ENCODE data around the gene SLC5A3. TPM values are rescaled to one million over a fixed set of nuclear protein-coding genes. Genes with fewer than 3 reads are reported as not detected.

The SLC5A3 gene
- total RNA-seq, 1 donor from 2014 or later = 68.2 TPM

DNA sequence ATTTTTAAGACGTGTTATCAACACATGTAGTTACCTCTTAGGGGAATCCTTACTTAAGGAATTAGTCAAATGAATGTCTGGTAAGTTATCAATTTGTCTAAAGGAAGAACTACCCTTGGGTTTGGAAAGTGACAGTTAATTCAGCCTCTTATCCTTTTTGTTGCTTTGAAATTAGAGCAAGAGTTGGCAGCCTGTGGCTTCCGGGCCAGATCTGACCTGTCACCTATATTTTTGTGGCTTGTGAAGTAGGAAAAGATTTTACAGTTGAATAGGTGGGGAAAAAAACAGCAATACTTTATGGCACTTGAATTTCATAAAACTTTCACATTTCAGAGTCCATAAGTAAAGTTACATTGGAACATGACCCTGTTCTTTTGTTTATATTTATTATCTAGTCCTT, 5.5 kb downstream of the SLC5A3 start:
- H3K4me1 Mint-ChIP-seq (ENCODE audit: unreplicated experiment) = peaks cover 89% of the 10 kb centered on the region
- no peak overlapping the region for H3K27ac Mint-ChIP-seq (ENCODE audit: unreplicated experiment)
- TF ChIP-seq CTCF (IDR thresholded peaks at IDR 0.05) = no peak
- no peaks in the 10 kb centered on the region for H3K27me3 Mint-ChIP-seq (ENCODE audit: unreplicated experiment)
- DNase-seq (ENCODE audit: extremely low spot score, unreplicated experiment) = no peak
- H3K4me3 Mint-ChIP-seq (ENCODE audit: unreplicated experiment) = no peak overlapping the region
- H3K9me3 Mint-ChIP-seq (ENCODE audit: unreplicated experiment) = no peaks in the 10 kb centered on the region
- peaks cover 61% of the 10 kb centered on the region for H3K36me3 Mint-ChIP-seq (ENCODE audit: unreplicated experiment)

GRCh38 chr21:34080710-34081109, 7.3 kb downstream of the SLC5A3 start:
- Mint-ChIP-seq H3K4me1 (ENCODE audit: unreplicated experiment) (peaks cover 83% of the 10 kb centered on the region), H3K27ac (ENCODE audit: unreplicated experiment) (no peak overlapping the region), H3K4me3 (ENCODE audit: unreplicated experiment) (no peak overlapping the region), H3K36me3 (ENCODE audit: unreplicated experiment) (peaks cover 61% of the 10 kb centered on the region), H3K27me3 (ENCODE audit: unreplicated experiment) (no peaks in the 10 kb centered on the region), H3K9me3 (ENCODE audit: unreplicated experiment) (no peaks in the 10 kb centered on the region)
- no peak for TF ChIP-seq CTCF (IDR thresholded peaks at IDR 0.05)
- no peak for DNase-seq (ENCODE audit: extremely low spot score, unreplicated experiment)

- Mint-ChIP-seq H3K27ac (ENCODE audit: unreplicated experiment) (no peak overlapping the region), H3K36me3 (ENCODE audit: unreplicated experiment) (peaks cover 52% of the 10 kb centered on the region), H3K9me3 (ENCODE audit: unreplicated experiment) (no peaks in the 10 kb centered on the region), H3K4me3 (ENCODE audit: unreplicated experiment) (no peak overlapping the region), H3K27me3 (ENCODE audit: unreplicated experiment) (no peaks in the 10 kb centered on the region), H3K4me1 (ENCODE audit: unreplicated experiment) (peaks cover 63% of the 10 kb centered on the region)
- no peak for TF ChIP-seq CTCF (IDR thresholded peaks at IDR 0.05)
- no peak for DNase-seq (ENCODE audit: extremely low spot score, unreplicated experiment)
Observed at GRCh38 chr21:34082769-34083168, 9.4 kb downstream of the SLC5A3 start.

DNA sequence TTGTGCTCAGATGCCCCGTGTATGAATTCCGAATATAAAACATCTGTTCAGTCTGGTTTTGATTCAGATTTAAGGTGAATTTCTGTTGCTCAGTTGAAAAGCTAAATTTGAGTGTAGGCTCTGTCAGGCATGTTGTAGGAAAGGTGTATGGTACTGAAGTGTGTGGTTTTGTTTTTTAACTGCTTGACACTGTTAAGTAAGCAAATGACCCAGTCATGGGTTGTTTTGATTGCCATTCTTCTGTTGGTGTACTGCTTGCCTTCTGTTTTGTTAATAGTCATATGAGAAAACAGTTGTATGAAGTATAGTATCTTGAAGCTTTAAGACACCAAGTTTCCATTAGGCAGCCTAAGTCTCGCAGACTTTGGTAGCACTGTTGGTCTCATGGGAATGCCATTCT, 10.0 kb downstream of the SLC5A3 start:
- H3K27ac Mint-ChIP-seq (ENCODE audit: unreplicated experiment) = no peak overlapping the region
- no peak overlapping the region for H3K4me3 Mint-ChIP-seq (ENCODE audit: unreplicated experiment)
- H3K9me3 Mint-ChIP-seq (ENCODE audit: unreplicated experiment) = no peaks in the 10 kb centered on the region
- no peak for TF ChIP-seq CTCF (IDR thresholded peaks at IDR 0.05)
- H3K4me1 Mint-ChIP-seq (ENCODE audit: unreplicated experiment) = peaks cover 57% of the 10 kb centered on the region
- no peaks in the 10 kb centered on the region for H3K27me3 Mint-ChIP-seq (ENCODE audit: unreplicated experiment)
- peaks cover 50% of the 10 kb centered on the region for H3K36me3 Mint-ChIP-seq (ENCODE audit: unreplicated experiment)
- no peak for DNase-seq (ENCODE audit: extremely low spot score, unreplicated experiment)

DNA sequence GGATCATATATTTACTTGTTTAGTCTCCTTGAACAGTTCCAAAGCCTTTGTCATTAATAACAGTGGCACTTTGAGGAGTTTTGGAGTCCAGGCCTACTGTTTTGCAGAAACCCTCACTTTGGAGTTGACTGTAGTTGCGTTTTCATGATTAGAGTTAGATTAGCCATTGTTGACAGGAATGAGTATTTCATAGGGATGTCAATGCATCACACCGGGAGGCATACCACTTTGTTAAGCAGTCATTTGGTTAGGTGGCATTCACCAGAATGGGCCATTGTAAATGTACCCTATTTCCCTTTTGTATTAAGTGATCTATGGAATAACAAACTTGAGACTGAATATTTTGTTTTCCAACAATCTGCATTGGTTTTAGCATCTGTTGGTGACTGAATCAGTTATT, 11.8 kb downstream of the SLC5A3 start:
- no peaks in the 10 kb centered on the region for H3K27me3 Mint-ChIP-seq (ENCODE audit: unreplicated experiment)
- no peak for DNase-seq (ENCODE audit: extremely low spot score, unreplicated experiment)
- H3K9me3 Mint-ChIP-seq (ENCODE audit: unreplicated experiment) = no peaks in the 10 kb centered on the region
- TF ChIP-seq CTCF (IDR thresholded peaks at IDR 0.05) = no peak
- no peak overlapping the region for H3K27ac Mint-ChIP-seq (ENCODE audit: unreplicated experiment)
- peaks cover 50% of the 10 kb centered on the region for H3K4me1 Mint-ChIP-seq (ENCODE audit: unreplicated experiment)
- H3K36me3 Mint-ChIP-seq (ENCODE audit: unreplicated experiment) = peaks cover 48% of the 10 kb centered on the region
- H3K4me3 Mint-ChIP-seq (ENCODE audit: unreplicated experiment) = no peak overlapping the region

All from osteocyte (in vitro differentiated cells).